Loucy (cell line): ENCODE data around the gene SLC6A13.

ENCODE experiments used
- EZH2phosphoT487 ChIP-seq: fragments of 200-600 bp; IDR thresholded peaks from 2 replicates; pipeline ENCODE4 v1.6.1; 2018; ENCODE audit warnings: antibody characterized with exemption, mild to moderate bottlenecking, moderate library complexity, borderline replicate concordance
- TF ChIP-seq, protein P1 (sequence below): fragments of 200-600 bp; sonication (generic); conservative IDR thresholded peaks from 2 replicates; pipeline ENCODE4 v1.5.1; 2014; ENCODE audit warnings: mild to moderate bottlenecking, antibody characterized with exemption, low read length

DNA sequence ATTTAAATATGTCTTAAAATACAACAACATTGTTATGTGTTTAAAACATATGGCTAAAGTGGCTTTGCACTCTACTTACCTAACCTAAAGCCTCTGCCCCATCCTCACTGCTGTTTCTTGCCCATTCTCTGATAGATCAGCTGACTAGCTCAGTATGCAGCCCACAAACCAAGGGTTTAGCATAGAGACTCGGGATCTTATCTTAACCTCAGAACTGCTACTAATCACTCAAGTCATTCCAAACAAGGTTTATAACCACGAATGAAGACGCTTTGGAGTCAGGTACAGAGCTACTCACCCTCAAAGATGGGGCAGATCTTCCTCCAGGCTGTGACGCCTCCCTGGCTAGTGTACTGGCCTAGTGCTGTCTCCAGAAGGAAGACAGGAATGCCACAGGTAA, 19.3 kb downstream of the SLC6A13 start:
- TF ChIP-seq, protein P1, sequence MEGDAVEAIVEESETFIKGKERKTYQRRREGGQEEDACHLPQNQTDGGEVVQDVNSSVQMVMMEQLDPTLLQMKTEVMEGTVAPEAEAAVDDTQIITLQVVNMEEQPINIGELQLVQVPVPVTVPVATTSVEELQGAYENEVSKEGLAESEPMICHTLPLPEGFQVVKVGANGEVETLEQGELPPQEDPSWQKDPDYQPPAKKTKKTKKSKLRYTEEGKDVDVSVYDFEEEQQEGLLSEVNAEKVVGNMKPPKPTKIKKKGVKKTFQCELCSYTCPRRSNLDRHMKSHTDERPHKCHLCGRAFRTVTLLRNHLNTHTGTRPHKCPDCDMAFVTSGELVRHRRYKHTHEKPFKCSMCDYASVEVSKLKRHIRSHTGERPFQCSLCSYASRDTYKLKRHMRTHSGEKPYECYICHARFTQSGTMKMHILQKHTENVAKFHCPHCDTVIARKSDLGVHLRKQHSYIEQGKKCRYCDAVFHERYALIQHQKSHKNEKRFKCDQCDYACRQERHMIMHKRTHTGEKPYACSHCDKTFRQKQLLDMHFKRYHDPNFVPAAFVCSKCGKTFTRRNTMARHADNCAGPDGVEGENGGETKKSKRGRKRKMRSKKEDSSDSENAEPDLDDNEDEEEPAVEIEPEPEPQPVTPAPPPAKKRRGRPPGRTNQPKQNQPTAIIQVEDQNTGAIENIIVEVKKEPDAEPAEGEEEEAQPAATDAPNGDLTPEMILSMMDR = no peak
- no peak for TF ChIP-seq EZH2phosphoT487
